Measurements from ENCODE around the gene SEPTIN8.

Gene SEPTIN8

DNA sequence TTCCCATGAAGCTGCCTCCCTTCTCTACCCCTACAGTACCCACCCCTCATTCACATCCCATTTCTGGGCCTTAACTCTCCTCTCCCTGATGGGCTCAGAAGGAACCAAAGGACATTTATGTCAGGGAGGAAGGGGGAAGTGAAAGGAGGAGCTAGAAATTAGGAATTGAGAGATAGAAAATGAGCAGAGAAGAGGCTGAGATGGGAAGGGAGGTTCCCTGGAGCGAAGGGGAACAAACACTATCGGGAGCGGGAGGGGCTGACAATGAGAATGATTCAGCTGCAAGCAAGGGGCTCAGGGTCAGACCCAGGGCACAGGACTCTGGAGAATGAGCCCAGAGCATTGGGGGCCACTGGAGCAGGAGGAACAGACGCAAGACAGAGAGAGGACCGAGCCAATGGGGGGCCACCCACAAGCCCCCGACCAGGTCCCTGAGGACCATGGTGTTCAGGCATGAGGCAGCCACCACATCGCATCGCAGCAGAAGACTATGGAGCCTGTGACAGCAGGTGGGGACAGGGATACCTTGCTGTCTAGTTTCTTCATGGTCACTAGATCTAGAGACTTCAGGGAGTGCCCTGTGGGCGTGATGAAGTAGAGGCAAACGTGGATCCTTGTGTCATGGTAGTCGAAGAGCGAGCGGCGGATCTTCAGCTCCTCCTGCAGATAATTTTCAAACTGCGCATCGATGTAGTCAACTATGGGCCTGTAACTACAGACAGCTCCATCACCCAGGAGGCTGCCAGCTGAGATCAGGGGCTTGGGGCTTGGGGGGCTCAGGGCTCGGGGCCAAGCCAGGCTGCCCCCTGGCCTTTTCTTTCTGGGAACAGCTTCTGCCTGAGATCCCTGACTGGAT is 13.6 kb downstream of the SEPTIN8 start:
- no peak overlapping the region for H3K27ac ChIP-seq (ENCODE audit: low read depth, low read length)
- peaks cover 30% of the 10 kb centered on the region for H3K36me3 ChIP-seq (ENCODE audit: control insufficient read depth, insufficient read depth, low read length)
- H3K4me1 ChIP-seq (ENCODE audit: control insufficient read depth, insufficient read depth, low read length): no peaks in the 10 kb centered on the region
- no peaks in the 10 kb centered on the region for H3K27me3 ChIP-seq (ENCODE audit: control insufficient read depth, insufficient read depth, low read length)
- H3K9me3 ChIP-seq (ENCODE audit: control insufficient read depth, insufficient read depth, low read length): no peaks in the 10 kb centered on the region
- H3K4me3 ChIP-seq (ENCODE audit: low read depth, low read length): no peak overlapping the region
- no peak overlapping the region for H3K9ac ChIP-seq (ENCODE audit: low read depth, low read length)

- peaks cover 38% of the 10 kb centered on the region for H3K36me3 ChIP-seq (ENCODE audit: control insufficient read depth, insufficient read depth, low read length)
- no peak overlapping the region for H3K4me3 ChIP-seq (ENCODE audit: low read depth, low read length)
- no peaks in the 10 kb centered on the region for H3K9me3 ChIP-seq (ENCODE audit: control insufficient read depth, insufficient read depth, low read length)
- H3K4me1 ChIP-seq (ENCODE audit: control insufficient read depth, insufficient read depth, low read length): no peaks in the 10 kb centered on the region
- H3K27me3 ChIP-seq (ENCODE audit: control insufficient read depth, insufficient read depth, low read length): no peaks in the 10 kb centered on the region
- H3K9ac ChIP-seq (ENCODE audit: low read depth, low read length): no peak overlapping the region
- no peak overlapping the region for H3K27ac ChIP-seq (ENCODE audit: low read depth, low read length)
Observed at GRCh38 chr5:132762246-132763000, 14.6 kb downstream of the SEPTIN8 start.

DNA sequence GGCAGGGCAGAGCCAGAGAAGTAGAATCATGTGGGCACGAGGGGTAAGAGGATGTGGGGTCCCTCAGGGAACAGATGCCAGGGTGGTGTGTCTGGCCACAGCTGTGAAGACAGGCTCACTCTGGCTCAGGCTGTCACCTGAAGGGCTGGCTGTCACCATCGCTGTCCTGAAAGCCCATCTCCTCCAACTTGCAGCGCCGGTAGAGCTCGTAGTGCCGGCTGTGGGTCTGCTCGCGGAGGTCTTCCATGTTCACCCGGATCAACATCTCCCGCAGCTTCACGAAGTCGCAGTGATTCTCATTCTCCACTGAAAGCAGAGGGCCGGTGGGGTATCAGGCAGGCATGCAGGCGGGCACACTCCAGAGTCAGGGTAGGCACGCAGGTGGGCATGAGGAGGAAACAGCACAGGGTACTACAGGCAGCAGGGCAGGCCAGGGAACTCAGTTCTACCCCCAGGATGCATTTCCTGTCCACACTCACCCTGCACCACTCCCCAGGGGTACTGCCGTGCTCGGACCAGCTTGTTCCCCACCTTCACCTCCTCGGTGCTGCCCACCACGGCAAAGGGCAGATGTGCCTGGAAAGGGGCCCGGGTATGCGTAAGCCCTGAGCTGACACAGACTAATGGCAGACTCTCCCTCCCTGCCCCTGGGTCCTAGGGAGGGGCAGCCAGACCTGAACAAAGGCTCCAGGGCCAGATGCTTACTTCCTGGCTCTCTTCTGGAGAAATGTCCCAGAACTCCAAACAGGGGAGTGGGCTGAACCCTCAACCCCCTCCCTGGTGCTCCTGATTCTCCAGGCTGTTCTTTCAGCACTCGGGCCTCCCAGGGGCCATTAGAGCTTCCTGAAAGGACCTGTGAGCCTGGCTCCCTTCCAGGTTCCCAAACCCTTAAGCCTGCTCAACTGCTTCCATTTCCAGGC is 15.5 kb downstream of the SEPTIN8 start:
- no peak overlapping the region for H3K27ac ChIP-seq (ENCODE audit: low read depth, low read length)
- H3K36me3 ChIP-seq (ENCODE audit: control insufficient read depth, insufficient read depth, low read length): peaks cover 38% of the 10 kb centered on the region
- H3K9me3 ChIP-seq (ENCODE audit: control insufficient read depth, insufficient read depth, low read length): no peaks in the 10 kb centered on the region

GRCh38 chr5:132760601-132761317 is 16.3 kb downstream of the SEPTIN8 start:
- Histone ChIP-seq H3K4me3 (ENCODE audit: low read depth, low read length) (no peak overlapping the region), H3K27me3 (ENCODE audit: control insufficient read depth, insufficient read depth, low read length) (no peaks in the 10 kb centered on the region), H3K27ac (ENCODE audit: low read depth, low read length) (no peak overlapping the region), H3K4me1 (ENCODE audit: control insufficient read depth, insufficient read depth, low read length) (no peaks in the 10 kb centered on the region), H3K9me3 (ENCODE audit: control insufficient read depth, insufficient read depth, low read length) (no peaks in the 10 kb centered on the region), H3K36me3 (ENCODE audit: control insufficient read depth, insufficient read depth, low read length) (peaks cover 38% of the 10 kb centered on the region), H3K9ac (ENCODE audit: low read depth, low read length) (no peak overlapping the region)

More for the DNA sequence above, 15.5 kb downstream of the SEPTIN8 start:
- H3K4me3 ChIP-seq (ENCODE audit: low read depth, low read length): no peak overlapping the region
- H3K4me1 ChIP-seq (ENCODE audit: control insufficient read depth, insufficient read depth, low read length): no peaks in the 10 kb centered on the region
- no peak overlapping the region for H3K9ac ChIP-seq (ENCODE audit: low read depth, low read length)
- H3K27me3 ChIP-seq (ENCODE audit: control insufficient read depth, insufficient read depth, low read length): no peaks in the 10 kb centered on the region

- Histone ChIP-seq H3K27me3 (ENCODE audit: control insufficient read depth, insufficient read depth, low read length) (no peaks in the 10 kb centered on the region), H3K27ac (ENCODE audit: low read depth, low read length) (no peak overlapping the region), H3K36me3 (ENCODE audit: control insufficient read depth, insufficient read depth, low read length) (peaks cover 38% of the 10 kb centered on the region), H3K4me1 (ENCODE audit: control insufficient read depth, insufficient read depth, low read length) (peaks cover 4% of the 10 kb centered on the region; the same call in 1 of the 2 replicates), H3K4me3 (ENCODE audit: low read depth, low read length) (no peak overlapping the region), H3K9ac (ENCODE audit: low read depth, low read length) (no peak overlapping the region), H3K9me3 (ENCODE audit: control insufficient read depth, insufficient read depth, low read length) (no peaks in the 10 kb centered on the region)
Observed at GRCh38 chr5:132760049-132760420, 17.0 kb downstream of the SEPTIN8 start.

DNA sequence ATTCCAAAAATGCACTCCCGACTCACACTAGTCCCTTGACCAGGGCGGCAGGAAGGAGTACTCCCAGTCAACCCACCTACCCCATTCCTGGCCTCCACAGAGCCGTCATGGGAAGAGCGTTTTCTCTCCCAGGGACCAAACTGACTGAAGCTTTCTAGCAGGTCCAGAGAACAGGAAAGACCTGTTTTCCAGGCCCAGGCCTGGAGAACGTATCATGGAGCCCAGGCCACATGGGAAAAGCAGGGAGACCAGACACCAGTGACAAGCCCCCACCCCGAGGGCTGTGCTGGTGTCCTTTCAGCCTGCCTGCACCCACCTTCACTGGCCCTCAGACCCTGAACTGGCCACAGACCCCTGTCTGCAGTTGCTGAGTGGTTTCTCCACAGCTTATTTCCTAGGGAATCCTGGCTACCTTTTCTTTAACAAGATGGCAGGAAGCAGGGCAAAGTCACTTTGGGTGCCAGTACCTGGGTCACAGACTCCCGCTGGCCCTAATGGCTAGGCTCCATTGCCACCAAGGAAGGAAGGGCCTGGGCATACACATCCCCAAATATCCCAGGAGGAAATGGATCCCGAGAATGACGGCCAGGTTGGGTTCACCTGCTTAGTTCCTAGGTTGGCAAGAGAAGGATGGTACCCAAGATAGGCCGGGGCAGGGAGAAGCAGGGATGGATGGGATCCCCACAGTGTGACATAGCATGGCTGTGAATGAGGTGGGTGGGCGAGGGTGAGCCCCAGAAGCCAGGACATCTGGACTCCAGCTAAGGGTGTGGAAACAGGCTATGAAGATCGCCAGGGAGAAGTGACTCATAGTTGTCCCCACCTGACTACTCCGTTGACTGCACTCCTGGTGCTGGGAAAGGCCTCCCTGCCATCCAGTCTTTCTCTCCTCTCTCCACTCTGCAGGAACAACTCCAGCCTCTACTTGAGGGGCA is 17.7 kb downstream of the SEPTIN8 start:
- H3K27me3 ChIP-seq (ENCODE audit: control insufficient read depth, insufficient read depth, low read length): no peaks in the 10 kb centered on the region
- H3K27ac ChIP-seq (ENCODE audit: low read depth, low read length): no peak overlapping the region
- no peaks in the 10 kb centered on the region for H3K9me3 ChIP-seq (ENCODE audit: control insufficient read depth, insufficient read depth, low read length)
- no peak overlapping the region for H3K4me3 ChIP-seq (ENCODE audit: low read depth, low read length)
- peaks cover 8% of the 10 kb centered on the region for H3K4me1 ChIP-seq (ENCODE audit: control insufficient read depth, insufficient read depth, low read length)
- H3K9ac ChIP-seq (ENCODE audit: low read depth, low read length): no peak overlapping the region
- peaks cover 34% of the 10 kb centered on the region for H3K36me3 ChIP-seq (ENCODE audit: control insufficient read depth, insufficient read depth, low read length)

GRCh38 chr5:132758451-132758850 is 18.6 kb downstream of the SEPTIN8 start:
- H3K9ac ChIP-seq (ENCODE audit: low read depth, low read length): no peak overlapping the region

DNA sequence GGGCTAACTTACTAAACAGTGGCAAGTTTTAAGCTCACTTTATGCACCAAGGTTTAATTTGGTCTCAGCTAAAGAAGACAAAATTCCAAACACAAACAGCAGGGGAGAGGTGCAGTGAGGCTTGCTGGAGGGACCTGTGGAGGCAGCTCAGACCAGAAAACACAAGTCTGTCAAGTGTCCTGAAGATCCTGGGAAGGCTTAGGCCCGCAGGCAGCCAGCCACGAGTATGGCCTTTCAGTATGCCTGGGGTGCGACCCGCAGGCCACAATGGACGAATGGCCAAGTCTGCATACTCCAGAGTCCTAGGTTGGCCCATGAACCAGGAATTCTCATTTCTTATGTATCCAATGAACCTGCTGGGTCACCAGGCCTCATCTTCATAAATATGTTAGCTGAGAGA is 20.5 kb downstream of the SEPTIN8 start:
- Histone ChIP-seq H3K27me3 (ENCODE audit: control insufficient read depth, insufficient read depth, low read length) (no peaks in the 10 kb centered on the region), H3K4me1 (ENCODE audit: control insufficient read depth, insufficient read depth, low read length) (peaks cover 8% of the 10 kb centered on the region), H3K4me3 (ENCODE audit: low read depth, low read length) (no peak overlapping the region), H3K36me3 (ENCODE audit: control insufficient read depth, insufficient read depth, low read length) (peaks cover 25% of the 10 kb centered on the region), H3K9me3 (ENCODE audit: control insufficient read depth, insufficient read depth, low read length) (no peaks in the 10 kb centered on the region), H3K27ac (ENCODE audit: low read depth, low read length) (no peak overlapping the region), H3K9ac (ENCODE audit: low read depth, low read length) (no peak overlapping the region)

More at GRCh38 chr5:132758451-132758850, 18.6 kb downstream of the SEPTIN8 start:
- Histone ChIP-seq H3K9me3 (ENCODE audit: control insufficient read depth, insufficient read depth, low read length) (no peaks in the 10 kb centered on the region), H3K36me3 (ENCODE audit: control insufficient read depth, insufficient read depth, low read length) (peaks cover 29% of the 10 kb centered on the region), H3K4me1 (ENCODE audit: control insufficient read depth, insufficient read depth, low read length) (peaks cover 8% of the 10 kb centered on the region), H3K4me3 (ENCODE audit: low read depth, low read length) (no peak overlapping the region), H3K27me3 (ENCODE audit: control insufficient read depth, insufficient read depth, low read length) (no peaks in the 10 kb centered on the region), H3K27ac (ENCODE audit: low read depth, low read length) (no peak overlapping the region)

DNA sequence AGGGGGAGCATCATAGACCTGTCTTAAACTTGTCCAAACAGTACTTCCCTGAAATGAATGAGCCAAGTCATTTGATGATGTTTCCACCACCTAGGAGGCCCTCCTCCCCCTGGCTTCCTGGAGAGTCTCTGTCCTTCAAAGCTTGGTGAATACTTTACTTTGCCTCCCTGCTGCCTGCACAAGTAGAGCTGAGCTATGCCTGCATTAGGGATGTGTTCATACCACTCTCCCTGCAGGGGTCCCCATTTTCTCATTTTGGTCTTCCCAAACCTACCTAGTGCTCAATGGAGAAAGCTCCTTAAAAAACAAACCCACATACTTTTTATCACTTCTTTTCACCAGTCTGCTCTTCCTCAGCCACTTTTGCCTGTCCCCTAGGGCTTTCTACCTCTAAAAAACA is 22.1 kb downstream of the SEPTIN8 start:
- Histone ChIP-seq H3K4me1 (ENCODE audit: control insufficient read depth, insufficient read depth, low read length) (peaks cover 8% of the 10 kb centered on the region), H3K9me3 (ENCODE audit: control insufficient read depth, insufficient read depth, low read length) (no peaks in the 10 kb centered on the region)

More for the DNA sequence above, 22.1 kb downstream of the SEPTIN8 start:
- Histone ChIP-seq H3K27ac (ENCODE audit: low read depth, low read length) (no peak overlapping the region), H3K9ac (ENCODE audit: low read depth, low read length) (no peak overlapping the region), H3K4me3 (ENCODE audit: low read depth, low read length) (no peak overlapping the region), H3K36me3 (ENCODE audit: control insufficient read depth, insufficient read depth, low read length) (peaks cover 16% of the 10 kb centered on the region), H3K27me3 (ENCODE audit: control insufficient read depth, insufficient read depth, low read length) (peaks cover 8% of the 10 kb centered on the region)
